ENCODE results near the gene DNAJC13.

The DNAJC13 gene

GRCh38 chr3:132443421-132443820 is 26.1 kb downstream of the DNAJC13 start:
- in situ Hi-C loops (cut with HindIII; ENCODE audit: low sequenced_read_pairs): no loop called here
- no peak for DNase-seq (ENCODE audit: low read depth, low spot score)
- no peak overlapping the region for H3K4me3 ChIP-seq (ENCODE audit: low read depth, low read length)
- no peak for TF ChIP-seq CTCF (IDR thresholded peaks at IDR 0.05; ENCODE audit: low read depth, low read length)

- in situ Hi-C loops (cut with HindIII; ENCODE audit: low sequenced_read_pairs): no loop called here
- no peak overlapping the region for H3K4me3 ChIP-seq (ENCODE audit: low read depth, low read length)
- DNase-seq (ENCODE audit: low read depth, low spot score): peak; percentile 25
- TF ChIP-seq CTCF (IDR thresholded peaks at IDR 0.05; ENCODE audit: low read depth, low read length): no peak
These were observed 27.1 kb downstream of the DNAJC13 start for GRCh38 chr3:132444383-132444782.

GRCh38 chr3:132445817-132446216 is 28.5 kb downstream of the DNAJC13 start:
- peak; percentile 23 for DNase-seq (ENCODE audit: low read depth, low spot score)
- in situ Hi-C loops (cut with HindIII; ENCODE audit: low sequenced_read_pairs): no loop called here
- no peak overlapping the region for H3K4me3 ChIP-seq (ENCODE audit: low read depth, low read length)
- no peak for TF ChIP-seq CTCF (IDR thresholded peaks at IDR 0.05; ENCODE audit: low read depth, low read length)

- DNase-seq (ENCODE audit: low read depth, low spot score): peak; percentile 32
- in situ Hi-C loops (cut with HindIII; ENCODE audit: low sequenced_read_pairs): no loop called here
- no peak for TF ChIP-seq CTCF (IDR thresholded peaks at IDR 0.05; ENCODE audit: low read depth, low read length)
- H3K4me3 ChIP-seq (ENCODE audit: low read depth, low read length): no peak overlapping the region
These were observed 31.1 kb downstream of the DNAJC13 start for GRCh38 chr3:132448216-132448961.

- no peak overlapping the region for H3K4me3 ChIP-seq (ENCODE audit: low read depth, low read length)
- no peak for DNase-seq (ENCODE audit: low read depth, low spot score)
- no peak for TF ChIP-seq CTCF (IDR thresholded peaks at IDR 0.05; ENCODE audit: low read depth, low read length)
- in situ Hi-C loops (cut with HindIII; ENCODE audit: low sequenced_read_pairs): no loop called here
These were observed 38.8 kb downstream of the DNAJC13 start for GRCh38 chr3:132456136-132456535.

GRCh38 chr3:132456571-132456970 is 39.3 kb downstream of the DNAJC13 start:
- no peak for TF ChIP-seq CTCF (IDR thresholded peaks at IDR 0.05; ENCODE audit: low read depth, low read length)
- in situ Hi-C loops (cut with HindIII; ENCODE audit: low sequenced_read_pairs): no loop called here
- no peak overlapping the region for H3K4me3 ChIP-seq (ENCODE audit: low read depth, low read length)
- no peak for DNase-seq (ENCODE audit: low read depth, low spot score)
